GM12874 (cell line): Measurements from ENCODE around the gene ZBTB46.

ENCODE experiments used
- CTCF ChIP-seq: IDR thresholded peaks from 2 replicates; pipeline ENCODE4 v1.5.1; 2011; ENCODE audit warnings: low read depth, mild to moderate bottlenecking, control low read depth, low read length, moderate library complexity; ENCODE audit not compliant: insufficient read depth

Gene ZBTB46

GRCh38 chr20:63778034-63778752, 52.9 kb downstream of the ZBTB46 start:
- no peak for TF ChIP-seq CTCF

- TF ChIP-seq CTCF, result no peak
Measured at GRCh38 chr20:63777614-63778013, 53.5 kb downstream of the ZBTB46 start.

GRCh38 chr20:63775096-63775978, 55.7 kb downstream of the ZBTB46 start:
- TF ChIP-seq CTCF, result no peak

- TF ChIP-seq CTCF, result no peak
Measured at GRCh38 chr20:63774306-63774705, 56.8 kb downstream of the ZBTB46 start.

- no peak for TF ChIP-seq CTCF
Measured at GRCh38 chr20:63773571-63774241, 57.4 kb downstream of the ZBTB46 start.

GRCh38 chr20:63772781-63773518, 58.1 kb downstream of the ZBTB46 start:
- no peak for TF ChIP-seq CTCF
